Neural cell (in vitro differentiated cells): ENCODE data around the gene ACY1.

Experiments used
- CTCF ChIP-seq: fragments of 450-650 bp; IDR thresholded peaks from 2 replicates; pipeline ENCODE4 v1.5.1; 2014; ENCODE audit warnings: antibody characterized with exemption, mild to moderate bottlenecking, moderate library complexity; ENCODE audit not compliant: poor library complexity, severe bottlenecking
- POLR2AphosphoS5 ChIP-seq: IDR thresholded peaks from 2 replicates; pipeline ENCODE4 v1.6.1; 2012
- REST ChIP-seq: IDR thresholded peaks from 2 replicates; pipeline ENCODE4 v1.6.1; 2012; ENCODE audit warnings: borderline replicate concordance

GRCh38 chr3:51937611-51938450 is 45.5 kb upstream of the ACY1 start:
- TF ChIP-seq REST (no peak), CTCF (no peak), POLR2AphosphoS5 (no peak)
